B cell (primary cell): ENCODE results near the gene FASLG.

Source experiments
- EZH2 ChIP-seq: IDR thresholded peaks from 2 replicates; pipeline ENCODE4 v1.6.1; 2012; ENCODE audit warnings: borderline replicate concordance, low read depth, mild to moderate bottlenecking, moderate library complexity, low read length; ENCODE audit not compliant: insufficient read depth, poor library complexity, severe bottlenecking
- TF ChIP-seq, protein P1 (sequence below): fragments of 200-600 bp; IDR thresholded peaks from one replicate; pipeline ENCODE4 v1.8.0; 2022; ENCODE audit warnings: antibody characterized with exemption, mild to moderate bottlenecking

DNA sequence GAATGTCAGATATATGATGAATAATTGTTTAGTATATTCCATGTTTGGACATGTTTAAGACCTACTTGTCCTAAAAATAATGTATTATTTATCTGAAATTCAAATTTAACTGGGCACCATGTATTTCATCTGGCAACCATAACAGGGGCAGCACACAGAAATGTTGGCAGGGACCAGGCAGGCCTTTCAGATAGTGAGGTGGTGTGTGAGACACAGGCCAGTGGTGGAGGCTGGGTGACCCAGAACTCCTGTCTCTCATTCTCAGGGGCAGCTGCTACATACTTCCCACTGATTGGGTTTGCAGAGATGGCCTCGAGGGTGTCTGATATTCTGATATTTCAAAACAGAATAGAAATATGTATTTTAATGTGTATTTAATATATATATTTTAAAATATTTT lies 1.3 kb upstream of the FASLG start:
- TF ChIP-seq, protein P1, sequence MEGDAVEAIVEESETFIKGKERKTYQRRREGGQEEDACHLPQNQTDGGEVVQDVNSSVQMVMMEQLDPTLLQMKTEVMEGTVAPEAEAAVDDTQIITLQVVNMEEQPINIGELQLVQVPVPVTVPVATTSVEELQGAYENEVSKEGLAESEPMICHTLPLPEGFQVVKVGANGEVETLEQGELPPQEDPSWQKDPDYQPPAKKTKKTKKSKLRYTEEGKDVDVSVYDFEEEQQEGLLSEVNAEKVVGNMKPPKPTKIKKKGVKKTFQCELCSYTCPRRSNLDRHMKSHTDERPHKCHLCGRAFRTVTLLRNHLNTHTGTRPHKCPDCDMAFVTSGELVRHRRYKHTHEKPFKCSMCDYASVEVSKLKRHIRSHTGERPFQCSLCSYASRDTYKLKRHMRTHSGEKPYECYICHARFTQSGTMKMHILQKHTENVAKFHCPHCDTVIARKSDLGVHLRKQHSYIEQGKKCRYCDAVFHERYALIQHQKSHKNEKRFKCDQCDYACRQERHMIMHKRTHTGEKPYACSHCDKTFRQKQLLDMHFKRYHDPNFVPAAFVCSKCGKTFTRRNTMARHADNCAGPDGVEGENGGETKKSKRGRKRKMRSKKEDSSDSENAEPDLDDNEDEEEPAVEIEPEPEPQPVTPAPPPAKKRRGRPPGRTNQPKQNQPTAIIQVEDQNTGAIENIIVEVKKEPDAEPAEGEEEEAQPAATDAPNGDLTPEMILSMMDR, result no peak
- TF ChIP-seq EZH2, result no peak
